HepG2 (cell line): Measurements from ENCODE around the gene CDCA5. TPM values are rescaled to one million over a fixed set of nuclear protein-coding genes. Genes with fewer than 3 reads are reported as not detected.
A peak's percentile ranks its signal among the peaks of the same experiment; 100 is the strongest.

Experiments
- ATM ChIP-seq: fragments of 450-650 bp; IDR thresholded peaks from 2 replicates; pipeline ENCODE4 v1.7.1; 2017; ENCODE audit warnings: mild to moderate bottlenecking, borderline replicate concordance
- GABPB1 ChIP-seq: IDR thresholded peaks from 2 replicates; pipeline ENCODE4 v1.6.1; 2016; ENCODE audit warnings: mild to moderate bottlenecking, missing genetic modification reagents, moderate library complexity, missing compliant biosample characterization
- ISL2 ChIP-seq: sonication (generic); formaldehyde crosslinking; IDR thresholded peaks from 2 replicates; pipeline ENCODE4 v1.5.0; 2020; ENCODE audit warnings: missing genetic modification reagents
- MED13 ChIP-seq: sonication (generic); formaldehyde crosslinking; IDR thresholded peaks from 2 replicates; pipeline ENCODE4 v1.5.0; 2020; ENCODE audit warnings: missing genetic modification reagents
- MZF1 ChIP-seq: sonication (generic); formaldehyde crosslinking; IDR thresholded peaks from 2 replicates; pipeline ENCODE4 v1.8.1; 2023; ENCODE audit warnings: mild to moderate bottlenecking, missing genetic modification reagents, borderline replicate concordance
- PCBP2 ChIP-seq: fragments of 200-400 bp; formaldehyde crosslinking; optimal IDR thresholded peaks from 2 replicates; pipeline ENCODE3; 2018; ENCODE audit warnings: low read length, low read depth; ENCODE audit not compliant: poor library complexity, severe bottlenecking
- SATB2 ChIP-seq: sonication (generic); formaldehyde crosslinking; IDR thresholded peaks from 2 replicates; pipeline ENCODE4 v1.5.0; 2020; ENCODE audit warnings: missing genetic modification reagents
- TARDBP ChIP-seq: sonication (generic); formaldehyde crosslinking; IDR thresholded peaks from 2 replicates; pipeline ENCODE4 v1.8.0; 2022; ENCODE audit warnings: mild to moderate bottlenecking, missing genetic modification reagents
- TBX2 ChIP-seq: sonication (generic); formaldehyde crosslinking; IDR thresholded peaks from 2 replicates; pipeline ENCODE4 v1.5.0; 2020; ENCODE audit warnings: missing genetic modification reagents, mild to moderate bottlenecking, borderline replicate concordance
- ZKSCAN8 ChIP-seq: IDR thresholded peaks from 2 replicates; pipeline ENCODE4 v1.6.1; 2016; ENCODE audit warnings: borderline replicate concordance, missing genetic modification reagents, missing compliant biosample characterization
- ZNF10 ChIP-seq: sonication (generic); formaldehyde crosslinking; IDR thresholded peaks from 2 replicates; pipeline ENCODE4 v1.4.0; 2020; ENCODE audit warnings: mild to moderate bottlenecking, low read depth, missing genetic modification reagents, borderline replicate concordance
- ZNF136 ChIP-seq: sonication (generic); formaldehyde crosslinking; IDR thresholded peaks from 2 replicates; pipeline ENCODE4 v1.8.1; 2022; ENCODE audit warnings: low read depth, mild to moderate bottlenecking, moderate library complexity, missing genetic modification reagents
- ZNF207 ChIP-seq: fragments of 450-650 bp; IDR thresholded peaks from 2 replicates; pipeline ENCODE4 v1.6.1; 2016; ENCODE audit warnings: antibody characterized with exemption, borderline replicate concordance
- ZNF562 ChIP-seq: sonication (generic); formaldehyde crosslinking; IDR thresholded peaks from 2 replicates; pipeline ENCODE4 v1.8.0; 2022; ENCODE audit warnings: missing genetic modification reagents, borderline replicate concordance
- ZNF564 ChIP-seq: sonication (generic); formaldehyde crosslinking; IDR thresholded peaks from 2 replicates; pipeline ENCODE4 v1.8.1; 2023; ENCODE audit warnings: mild to moderate bottlenecking, missing genetic modification reagents
- polyA plus RNA-seq, 8 experiments: library from polyadenylated mRNA; depleted of rRNA in 3 of 8; stranded (reverse) in 7 of 8; unstranded in 1 of 8; fragments of >200 nt; fragmentation: Illumina TruSeq in 4 of 8; extraction: Trizol in 4 of 8; gene quantifications; 2 replicates each; pipeline versions ENCODE4 v1.2.1 to v1.2.3, GENCODE V29; 2011 to 2016; ENCODE audit warnings: low read depth in 4 of 8, missing spikeins in 1 of 8, mixed read lengths in 1 of 8; ENCODE audit not compliant: insufficient read depth in 1 of 8
- total RNA-seq, 5 experiments: library from RNA; depleted of rRNA; stranded (reverse); fragments of >200 nt; fragmentation: Illumina TruSeq; extraction: Trizol; gene quantifications; 2 replicates each; pipeline ENCODE4 v1.2.3, GENCODE V29; 2016; ENCODE audit warnings: low read depth in 1 of 5
- TF ChIP-seq, protein P1 (sequence below): sonication (generic); formaldehyde crosslinking; conservative IDR thresholded peaks from 2 replicates; pipeline ENCODE4 v1.8.0; 2022; ENCODE audit warnings: missing genetic modification reagents
- TF ChIP-seq, protein P2 (sequence below): sonication (generic); formaldehyde crosslinking; IDR thresholded peaks from 2 replicates; pipeline ENCODE4 v1.5.0; 2020; ENCODE audit warnings: mild to moderate bottlenecking, missing genetic modification reagents
- TF ChIP-seq, protein P3 (sequence below): sonication (generic); formaldehyde crosslinking; IDR thresholded peaks from 2 replicates; pipeline ENCODE4 v1.4.0; 2020; ENCODE audit warnings: missing genetic modification reagents
- TF ChIP-seq, protein P4 (sequence below): sonication (generic); formaldehyde crosslinking; IDR thresholded peaks from 2 replicates; pipeline ENCODE4 v1.5.1; 2020; ENCODE audit warnings: mild to moderate bottlenecking, missing genetic modification reagents, borderline replicate concordance
- TF ChIP-seq, protein P5 (sequence below): sonication (generic); formaldehyde crosslinking; IDR thresholded peaks from 2 replicates; pipeline ENCODE4 v1.4.0; 2020; ENCODE audit warnings: mild to moderate bottlenecking, missing genetic modification reagents

The CDCA5 gene
- total and polyA plus RNA-seq, 2 of the 13 experiments (the other 11 are each of a cell fraction or from before 2014, with no cell fraction given): 13.5 to 50.6 TPM

DNA sequence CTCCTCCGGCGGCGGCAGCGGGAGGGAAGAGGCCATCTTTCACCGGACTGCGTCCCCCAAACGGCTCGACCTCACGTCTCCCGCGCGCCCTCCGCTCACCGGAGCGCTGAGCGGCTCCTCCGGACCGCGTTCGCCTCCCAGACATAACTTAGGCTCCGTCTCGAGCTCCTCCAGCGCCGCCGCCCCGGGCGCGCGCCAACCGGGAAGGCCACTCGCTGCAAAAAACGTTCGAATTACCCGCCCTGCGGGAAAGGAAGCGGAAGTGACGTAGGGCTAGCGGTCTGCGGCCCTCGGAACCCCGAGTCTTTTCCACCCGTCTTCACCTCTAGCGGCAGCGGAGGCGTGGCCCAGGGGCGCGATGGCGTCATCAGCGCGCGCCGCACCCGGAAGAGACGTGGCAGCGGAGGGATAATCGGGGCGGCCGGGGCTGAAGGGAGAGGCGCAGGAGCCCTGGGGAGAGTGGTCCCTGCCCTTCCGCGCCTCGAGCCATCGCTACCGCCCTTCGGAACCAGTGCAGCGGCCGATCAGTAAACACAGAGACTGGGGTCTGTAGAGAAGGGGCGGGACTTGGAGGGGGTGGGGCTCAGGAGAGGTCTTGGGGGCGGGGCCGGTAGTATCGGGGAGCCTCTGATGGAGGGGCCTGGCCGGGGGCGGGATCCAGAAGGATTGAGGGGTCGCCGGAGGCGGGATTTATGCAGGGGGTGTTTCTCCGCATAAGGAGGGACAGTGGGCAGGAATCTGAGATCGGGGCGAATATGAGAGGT, at the start of gene CDCA5, which contains the start of gene ZFPL1 (continued):
- TF ChIP-seq GABPB1 (CRISPR knock-in tag): peak; percentile 100
- TF ChIP-seq MZF1: no peak
- TF ChIP-seq, protein P1, sequence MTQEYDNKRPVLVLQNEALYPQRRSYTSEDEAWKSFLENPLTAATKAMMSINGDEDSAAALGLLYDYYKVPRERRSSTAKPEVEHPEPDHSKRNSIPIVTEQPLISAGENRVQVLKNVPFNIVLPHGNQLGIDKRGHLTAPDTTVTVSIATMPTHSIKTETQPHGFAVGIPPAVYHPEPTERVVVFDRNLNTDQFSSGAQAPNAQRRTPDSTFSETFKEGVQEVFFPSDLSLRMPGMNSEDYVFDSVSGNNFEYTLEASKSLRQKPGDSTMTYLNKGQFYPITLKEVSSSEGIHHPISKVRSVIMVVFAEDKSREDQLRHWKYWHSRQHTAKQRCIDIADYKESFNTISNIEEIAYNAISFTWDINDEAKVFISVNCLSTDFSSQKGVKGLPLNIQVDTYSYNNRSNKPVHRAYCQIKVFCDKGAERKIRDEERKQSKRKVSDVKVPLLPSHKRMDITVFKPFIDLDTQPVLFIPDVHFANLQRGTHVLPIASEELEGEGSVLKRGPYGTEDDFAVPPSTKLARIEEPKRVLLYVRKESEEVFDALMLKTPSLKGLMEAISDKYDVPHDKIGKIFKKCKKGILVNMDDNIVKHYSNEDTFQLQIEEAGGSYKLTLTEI: no peak
- TF ChIP-seq, protein P2, sequence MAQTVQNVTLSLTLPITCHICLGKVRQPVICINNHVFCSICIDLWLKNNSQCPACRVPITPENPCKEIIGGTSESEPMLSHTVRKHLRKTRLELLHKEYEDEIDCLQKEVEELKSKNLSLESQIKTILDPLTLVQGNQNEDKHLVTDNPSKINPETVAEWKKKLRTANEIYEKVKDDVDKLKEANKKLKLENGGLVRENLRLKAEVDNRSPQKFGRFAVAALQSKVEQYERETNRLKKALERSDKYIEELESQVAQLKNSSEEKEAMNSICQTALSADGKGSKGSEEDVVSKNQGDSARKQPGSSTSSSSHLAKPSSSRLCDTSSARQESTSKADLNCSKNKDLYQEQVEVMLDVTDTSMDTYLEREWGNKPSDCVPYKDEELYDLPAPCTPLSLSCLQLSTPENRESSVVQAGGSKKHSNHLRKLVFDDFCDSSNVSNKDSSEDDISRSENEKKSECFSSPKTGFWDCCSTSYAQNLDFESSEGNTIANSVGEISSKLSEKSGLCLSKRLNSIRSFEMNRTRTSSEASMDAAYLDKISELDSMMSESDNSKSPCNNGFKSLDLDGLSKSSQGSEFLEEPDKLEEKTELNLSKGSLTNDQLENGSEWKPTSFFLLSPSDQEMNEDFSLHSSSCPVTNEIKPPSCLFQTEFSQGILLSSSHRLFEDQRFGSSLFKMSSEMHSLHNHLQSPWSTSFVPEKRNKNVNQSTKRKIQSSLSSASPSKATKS (CRISPR knock-in tag): no peak
- TF ChIP-seq ZNF10 (CRISPR knock-in tag): no peak
- TF ChIP-seq, protein P3, sequence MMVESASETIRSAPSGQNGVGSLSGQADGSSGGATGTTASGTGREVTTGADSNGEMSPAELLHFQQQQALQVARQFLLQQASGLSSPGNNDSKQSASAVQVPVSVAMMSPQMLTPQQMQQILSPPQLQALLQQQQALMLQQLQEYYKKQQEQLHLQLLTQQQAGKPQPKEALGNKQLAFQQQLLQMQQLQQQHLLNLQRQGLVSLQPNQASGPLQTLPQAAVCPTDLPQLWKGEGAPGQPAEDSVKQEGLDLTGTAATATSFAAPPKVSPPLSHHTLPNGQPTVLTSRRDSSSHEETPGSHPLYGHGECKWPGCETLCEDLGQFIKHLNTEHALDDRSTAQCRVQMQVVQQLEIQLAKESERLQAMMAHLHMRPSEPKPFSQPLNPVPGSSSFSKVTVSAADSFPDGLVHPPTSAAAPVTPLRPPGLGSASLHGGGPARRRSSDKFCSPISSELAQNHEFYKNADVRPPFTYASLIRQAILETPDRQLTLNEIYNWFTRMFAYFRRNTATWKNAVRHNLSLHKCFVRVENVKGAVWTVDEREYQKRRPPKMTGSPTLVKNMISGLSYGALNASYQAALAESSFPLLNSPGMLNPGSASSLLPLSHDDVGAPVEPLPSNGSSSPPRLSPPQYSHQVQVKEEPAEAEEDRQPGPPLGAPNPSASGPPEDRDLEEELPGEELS: peak; percentile 41; the same call in 1 of the 2 replicates
- TF ChIP-seq ATM: no peak
- peak; percentile 90 for TF ChIP-seq TARDBP (CRISPR knock-in tag)
- TF ChIP-seq ZNF562 (CRISPR knock-in tag): 0 out of 2 replicates have a peak, but pooled peaks have one; percentile 31
- peak; percentile 67; the same call in 1 of the 2 replicates for TF ChIP-seq ZKSCAN8 (CRISPR knock-in tag)
- TF ChIP-seq ISL2 (CRISPR knock-in tag): no peak
- TF ChIP-seq, protein P4, sequence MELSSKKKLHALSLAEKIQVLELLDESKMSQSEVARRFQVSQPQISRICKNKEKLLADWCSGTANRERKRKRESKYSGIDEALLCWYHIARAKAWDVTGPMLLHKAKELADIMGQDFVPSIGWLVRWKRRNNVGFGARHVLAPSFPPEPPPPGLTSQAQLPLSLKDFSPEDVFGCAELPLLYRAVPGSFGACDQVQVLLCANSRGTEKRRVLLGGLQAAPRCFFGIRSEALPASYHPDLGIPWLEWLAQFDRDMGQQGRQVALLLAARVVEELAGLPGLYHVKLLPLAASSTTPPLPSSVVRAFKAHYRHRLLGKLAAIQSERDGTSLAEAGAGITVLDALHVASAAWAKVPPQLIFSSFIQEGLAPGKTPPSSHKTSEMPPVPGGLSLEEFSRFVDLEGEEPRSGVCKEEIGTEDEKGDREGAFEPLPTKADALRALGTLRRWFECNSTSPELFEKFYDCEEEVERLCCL: no peak
- peak; percentile 32; the same call in 1 of the 2 replicates for TF ChIP-seq MED13
- TF ChIP-seq ZNF136 (CRISPR knock-in tag): no peak
- no peak for TF ChIP-seq ZNF207
- no peak for TF ChIP-seq SATB2 (CRISPR knock-in tag)
- peak; percentile 86; the same call in 1 of the 2 replicates for TF ChIP-seq ZNF564 (CRISPR knock-in tag)
- TF ChIP-seq PCBP2: no peak
- TF ChIP-seq TBX2 (CRISPR knock-in tag): peak; percentile 61; the same call in 1 of the 2 replicates
- TF ChIP-seq, protein P5, sequence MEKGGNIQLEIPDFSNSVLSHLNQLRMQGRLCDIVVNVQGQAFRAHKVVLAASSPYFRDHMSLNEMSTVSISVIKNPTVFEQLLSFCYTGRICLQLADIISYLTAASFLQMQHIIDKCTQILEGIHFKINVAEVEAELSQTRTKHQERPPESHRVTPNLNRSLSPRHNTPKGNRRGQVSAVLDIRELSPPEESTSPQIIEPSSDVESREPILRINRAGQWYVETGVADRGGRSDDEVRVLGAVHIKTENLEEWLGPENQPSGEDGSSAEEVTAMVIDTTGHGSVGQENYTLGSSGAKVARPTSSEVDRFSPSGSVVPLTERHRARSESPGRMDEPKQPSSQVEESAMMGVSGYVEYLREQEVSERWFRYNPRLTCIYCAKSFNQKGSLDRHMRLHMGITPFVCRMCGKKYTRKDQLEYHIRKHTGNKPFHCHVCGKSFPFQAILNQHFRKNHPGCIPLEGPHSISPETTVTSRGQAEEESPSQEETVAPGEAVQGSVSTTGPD (CRISPR knock-in tag): no peak
